Lower leg skin (tissue), 4 donors: ENCODE results near the gene GPC1. TPM values are rescaled to one million over a fixed set of nuclear protein-coding genes. Genes with fewer than 3 reads are reported as not detected.
A peak's percentile ranks its signal among the peaks of the same experiment; 100 is the strongest.

Experiments
- DNase-seq, 2 donors: peaks; one replicate each; pipeline ENCODE4 v3.0.0-alpha.2; 2019; ENCODE audit warnings: low spot score in 2 of 2
- H3K4me3 ChIP-seq: fragments of 200-600 bp; sonication (generic); 2 replicates; pipeline ENCODE4 v1.5.1; 2017; ENCODE audit warnings: mild to moderate bottlenecking, low read depth; ENCODE audit not compliant: poor library complexity, severe bottlenecking
- POLR2A ChIP-seq, 2 donors: fragments of 450-650 bp; IDR thresholded peaks; one replicate each; pipeline ENCODE4 v1.6.1; 2016 to 2017; ENCODE audit warnings: antibody characterized with exemption in 2 of 2, mild to moderate bottlenecking in 1 of 2, moderate library complexity in 1 of 2
- WGBS, 2 donors: methylation state at CpG; one replicate each; pipeline ENCODE4 v1.1.5; 2018; 5-methylcytosine and 5-hydroxymethylcytosine counted together
- intact Hi-C: fragments of 100-400 bp; cut with DNase I; formaldehyde crosslinking; loops from one replicate; pipeline ENCODE4 v1.15.0; 2023; ENCODE audit warnings: low total_unique reads
- total RNA-seq, 4 donors: library from RNA; depleted of rRNA; stranded (reverse); fragments of >200 nt; gene quantifications; one replicate each; pipeline ENCODE4 v1.1.0, GENCODE V29; 2016
- TF ChIP-seq, protein P1 (sequence below), 3 donors: fragments of 450-650 bp; IDR thresholded peaks; one replicate each; pipeline ENCODE4 v1.5.1; 2016; ENCODE audit warnings: antibody characterized with exemption in 3 of 3, mild to moderate bottlenecking in 3 of 3, moderate library complexity in 2 of 3

Gene GPC1
- total RNA-seq, 4 donors from 2014 or later: 87.6 to 145 (median 114) TPM

DNA sequence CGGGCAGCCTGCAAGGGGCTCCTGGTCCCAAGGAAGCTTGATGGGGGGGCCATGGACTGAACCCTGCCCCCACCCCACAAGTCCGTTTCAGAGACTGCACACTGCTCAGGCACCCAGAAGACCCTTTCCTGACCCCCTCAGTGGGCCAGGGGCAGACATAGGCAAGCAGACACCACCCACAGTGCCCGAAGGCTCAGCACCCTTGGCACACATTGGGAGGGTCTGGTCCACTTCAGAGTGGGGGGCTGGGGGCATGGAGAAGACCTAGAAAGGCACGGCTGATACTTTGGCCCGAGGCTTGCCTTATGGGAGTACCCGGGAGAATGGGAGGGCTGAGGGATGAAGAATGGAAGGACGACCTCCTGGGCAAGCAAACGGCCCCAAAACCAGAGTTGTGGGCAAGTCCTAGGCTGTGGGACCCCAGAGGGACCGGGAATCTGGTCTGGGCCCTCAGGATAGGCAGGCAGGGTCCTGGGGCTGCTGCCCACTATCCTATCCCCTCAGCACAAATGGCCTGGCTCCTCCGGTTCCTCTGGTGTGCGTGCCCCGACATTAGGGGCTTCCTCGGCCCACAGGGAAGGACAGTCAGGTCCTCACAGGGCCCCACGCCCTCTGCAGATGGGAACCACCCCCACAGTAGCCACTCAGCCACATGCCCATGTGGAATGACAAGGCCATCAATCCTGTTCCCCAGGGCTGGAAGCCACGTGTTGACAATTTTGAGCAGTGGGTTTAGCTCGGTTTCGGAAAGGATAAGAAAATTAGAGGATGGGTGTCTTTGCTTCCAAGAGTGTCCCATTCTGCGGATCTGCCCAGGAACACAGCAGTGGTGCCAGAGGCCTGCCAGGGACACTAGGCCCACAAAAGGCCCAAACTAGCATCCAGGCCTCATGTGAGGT is 15.0 kb upstream of the GPC1 start:
- H3K4me3 ChIP-seq: no peak overlapping the region
- TF ChIP-seq POLR2A (IDR thresholded peaks at IDR 0.05): no peak
- TF ChIP-seq, protein P1, sequence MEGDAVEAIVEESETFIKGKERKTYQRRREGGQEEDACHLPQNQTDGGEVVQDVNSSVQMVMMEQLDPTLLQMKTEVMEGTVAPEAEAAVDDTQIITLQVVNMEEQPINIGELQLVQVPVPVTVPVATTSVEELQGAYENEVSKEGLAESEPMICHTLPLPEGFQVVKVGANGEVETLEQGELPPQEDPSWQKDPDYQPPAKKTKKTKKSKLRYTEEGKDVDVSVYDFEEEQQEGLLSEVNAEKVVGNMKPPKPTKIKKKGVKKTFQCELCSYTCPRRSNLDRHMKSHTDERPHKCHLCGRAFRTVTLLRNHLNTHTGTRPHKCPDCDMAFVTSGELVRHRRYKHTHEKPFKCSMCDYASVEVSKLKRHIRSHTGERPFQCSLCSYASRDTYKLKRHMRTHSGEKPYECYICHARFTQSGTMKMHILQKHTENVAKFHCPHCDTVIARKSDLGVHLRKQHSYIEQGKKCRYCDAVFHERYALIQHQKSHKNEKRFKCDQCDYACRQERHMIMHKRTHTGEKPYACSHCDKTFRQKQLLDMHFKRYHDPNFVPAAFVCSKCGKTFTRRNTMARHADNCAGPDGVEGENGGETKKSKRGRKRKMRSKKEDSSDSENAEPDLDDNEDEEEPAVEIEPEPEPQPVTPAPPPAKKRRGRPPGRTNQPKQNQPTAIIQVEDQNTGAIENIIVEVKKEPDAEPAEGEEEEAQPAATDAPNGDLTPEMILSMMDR (IDR thresholded peaks at IDR 0.05): no peak
- intact Hi-C loops: no loop called here
- WGBS, 2 donors: 91 to 93% methylated on average over 16 to 18 of the region's 18 CpGs
- DNase-seq: peak in 1 of 2 donors; percentile 67

DNA sequence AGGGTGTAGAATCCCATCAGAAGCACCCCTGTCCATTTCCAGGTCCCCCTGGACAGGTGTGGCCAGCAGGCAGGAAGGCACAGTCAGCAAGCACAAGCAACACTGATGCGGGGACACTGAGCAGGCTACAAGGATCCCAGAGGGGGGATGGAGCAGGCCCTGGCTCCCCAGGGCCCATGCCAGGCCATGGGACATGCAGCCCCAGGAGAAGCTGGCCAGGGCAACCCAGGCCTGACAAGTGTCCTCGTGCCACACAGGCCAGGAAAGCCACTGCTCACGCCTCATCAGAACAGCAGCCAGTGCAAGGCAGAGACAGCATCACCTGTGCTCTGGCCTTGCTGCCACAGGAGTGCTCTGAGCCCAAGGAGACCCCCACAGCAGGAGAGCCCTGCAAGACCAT is 14.1 kb upstream of the GPC1 start:
- 79 to 100% methylated on average over 2 to 3 of the region's 3 CpGs for WGBS, 2 donors
- intact Hi-C loops: no loop called here
- DNase-seq: peak in 1 of 2 donors; percentile 29
- TF ChIP-seq, protein P1 (IDR thresholded peaks at IDR 0.05): no peak
- no peak for TF ChIP-seq POLR2A (IDR thresholded peaks at IDR 0.05)
- no peak overlapping the region for H3K4me3 ChIP-seq

DNA sequence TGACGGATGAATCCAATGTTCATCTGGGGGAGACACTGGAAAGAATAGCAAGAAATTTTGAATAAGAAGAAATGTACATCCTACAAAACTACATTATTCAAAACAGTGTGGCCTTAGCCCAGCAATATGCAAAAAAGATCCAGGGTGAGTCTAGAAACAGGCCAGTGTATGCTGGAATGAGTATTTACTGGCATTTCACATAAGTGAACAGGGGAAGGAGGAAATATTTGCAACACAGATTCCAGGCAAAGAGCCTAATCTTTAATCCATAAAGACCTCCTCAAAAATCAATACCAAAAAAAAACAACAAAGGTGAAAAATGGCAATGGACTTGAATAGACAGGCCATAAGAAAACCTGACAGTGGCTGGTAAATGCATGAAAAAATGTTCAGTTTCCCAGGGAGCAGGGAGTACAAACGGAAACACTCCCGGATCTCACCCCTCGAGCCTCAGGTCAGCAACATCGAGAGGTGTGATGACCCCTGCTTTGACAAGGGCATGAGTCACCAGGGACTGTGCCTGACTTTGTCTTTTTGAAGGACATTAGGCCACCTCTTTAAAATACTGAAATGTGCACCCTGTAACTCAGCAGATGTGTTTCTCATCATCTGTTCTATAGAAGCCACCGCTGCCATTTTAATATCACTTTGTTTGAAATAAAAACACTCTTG is 12.7 kb upstream of the GPC1 start:
- intact Hi-C loops: no loop called here
- TF ChIP-seq POLR2A (IDR thresholded peaks at IDR 0.05): no peak
- TF ChIP-seq, protein P1 (IDR thresholded peaks at IDR 0.05): no peak
- 75 to 94% methylated on average over 6 of the region's 6 CpGs for WGBS, 2 donors

DNA sequence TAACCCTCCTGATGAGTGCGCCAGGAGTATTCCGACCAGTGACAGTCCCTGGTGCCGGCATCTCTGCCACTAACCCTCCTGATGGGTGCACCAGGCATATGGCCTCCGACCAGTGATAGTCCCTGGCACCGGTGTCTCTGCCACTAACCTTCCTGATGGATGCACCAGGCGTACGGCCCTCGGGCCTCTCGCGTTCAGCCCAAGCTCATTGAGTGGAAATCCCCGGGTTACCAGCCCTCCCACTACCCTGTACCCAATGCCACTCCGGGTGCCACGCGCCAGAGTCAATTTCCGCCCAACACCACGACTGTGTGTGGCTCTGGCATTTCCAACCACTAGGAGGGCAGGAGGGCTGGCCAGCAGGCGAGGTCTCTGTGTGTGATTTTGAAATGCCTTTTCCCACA is 11.7 kb upstream of the GPC1 start:
- no peak overlapping the region for H3K4me3 ChIP-seq
- TF ChIP-seq, protein P1 (IDR thresholded peaks at IDR 0.05): no peak
- no peak for TF ChIP-seq POLR2A (IDR thresholded peaks at IDR 0.05)
- peak in 1 of 2 donors; percentile 78 for DNase-seq
- WGBS, 2 donors: 76 to 91% methylated on average over 13 to 17 of the region's 17 CpGs
- intact Hi-C loops: no loop called here

More for the DNA sequence above, 12.7 kb upstream of the GPC1 start:
- peak in 1 of 2 donors; percentile 10 for DNase-seq
- H3K4me3 ChIP-seq: no peak overlapping the region

DNA sequence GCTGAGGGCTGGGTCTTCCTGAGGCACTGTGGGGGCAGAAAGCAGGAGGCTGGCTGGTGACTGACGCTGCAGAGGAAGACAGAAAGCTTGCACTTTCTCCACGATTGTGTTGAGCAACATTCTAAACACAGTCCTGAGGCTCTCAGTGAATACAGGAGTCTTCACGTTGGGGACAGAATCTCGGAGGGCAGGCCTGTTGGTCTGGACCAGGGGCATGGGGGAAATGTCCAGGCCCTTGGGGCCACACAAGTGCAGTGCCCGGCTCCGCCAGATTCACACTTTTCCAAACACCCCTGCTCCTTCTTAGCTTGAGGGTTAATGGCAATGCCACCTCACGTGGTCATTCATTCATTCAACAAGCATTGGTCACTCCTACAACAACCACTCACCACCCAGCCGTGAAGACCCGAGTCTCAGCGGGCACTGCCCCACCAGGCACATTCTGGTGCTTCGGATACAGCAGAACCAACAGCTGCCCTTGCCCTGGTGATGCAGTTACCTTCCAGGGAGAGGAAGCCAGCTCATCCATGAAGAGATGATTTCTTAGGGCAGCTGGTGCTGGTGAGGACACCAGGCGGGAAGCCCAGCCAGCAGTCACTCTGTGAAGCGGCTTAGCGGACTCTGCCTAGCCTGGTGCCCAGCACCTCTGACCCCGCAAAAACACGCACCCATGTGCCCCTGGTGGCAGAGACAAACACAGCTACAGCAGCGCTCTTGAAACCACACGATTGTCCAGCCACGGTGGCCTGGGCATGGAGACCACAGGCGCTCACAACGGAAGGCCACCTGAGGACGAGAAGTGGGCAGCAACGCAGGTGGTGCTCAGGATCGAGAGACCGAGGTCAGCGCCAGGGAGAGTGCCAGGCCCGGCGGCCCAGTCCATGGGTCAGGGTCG is 10.9 kb upstream of the GPC1 start:
- no peak overlapping the region for H3K4me3 ChIP-seq
- WGBS, 2 donors: 85 to 94% methylated on average over 29 of the region's 29 CpGs
- peak in 1 of 2 donors; percentile 72 for DNase-seq
- TF ChIP-seq, protein P1 (IDR thresholded peaks at IDR 0.05): no peak
- TF ChIP-seq POLR2A (IDR thresholded peaks at IDR 0.05): no peak
- intact Hi-C loops: no loop called here
